Kidney capillary endothelial cell (primary cell): ENCODE data around the gene MT4.
A peak's percentile ranks its signal among the peaks of the same experiment; 100 is the strongest.

Source experiments
- DNase-seq: peaks from one replicate; pipeline ENCODE4 v3.0.0-alpha.2; 2018; ENCODE audit warnings: low spot score

The MT4 gene

DNA sequence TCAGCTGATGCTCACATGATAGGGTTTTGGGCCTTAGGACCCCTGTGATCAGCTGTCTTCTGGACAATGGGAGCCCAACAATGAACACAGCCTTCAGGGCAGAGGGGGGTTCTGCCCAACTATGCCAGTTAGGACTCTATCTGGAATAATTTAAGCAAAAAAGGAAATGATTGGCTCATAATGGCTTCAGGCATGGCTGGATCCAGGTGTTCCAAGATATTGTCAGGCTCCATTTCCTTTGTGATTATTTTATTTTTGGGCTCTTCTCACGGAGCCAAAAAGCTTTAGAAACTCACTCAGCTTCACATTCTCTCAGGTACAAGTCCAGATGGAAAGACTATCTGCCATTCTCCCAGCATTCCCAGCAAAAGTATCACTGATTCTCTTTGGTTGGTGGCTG is 40.6 kb downstream of the MT4 start:
- no peak for DNase-seq

DNA sequence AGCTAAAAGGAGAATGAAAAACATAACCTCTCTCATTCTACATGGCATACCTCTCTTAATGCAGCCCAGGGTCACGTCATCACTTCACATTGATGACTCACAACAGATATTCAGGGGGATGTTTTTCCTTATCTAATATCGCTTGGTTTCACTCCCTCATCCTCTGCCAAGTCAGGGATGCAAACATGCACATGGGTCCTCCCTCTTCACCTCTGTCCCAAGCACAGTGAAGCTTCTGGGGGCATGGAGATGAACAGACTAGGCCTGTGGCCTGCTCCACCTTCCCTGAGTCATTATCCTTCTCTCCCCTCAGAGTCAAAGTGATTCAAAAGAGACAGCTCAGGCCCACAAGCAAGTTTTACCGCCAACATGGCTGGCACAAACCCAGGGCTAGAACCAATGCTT is 41.2 kb downstream of the MT4 start:
- peak; percentile 58 for DNase-seq

DNA sequence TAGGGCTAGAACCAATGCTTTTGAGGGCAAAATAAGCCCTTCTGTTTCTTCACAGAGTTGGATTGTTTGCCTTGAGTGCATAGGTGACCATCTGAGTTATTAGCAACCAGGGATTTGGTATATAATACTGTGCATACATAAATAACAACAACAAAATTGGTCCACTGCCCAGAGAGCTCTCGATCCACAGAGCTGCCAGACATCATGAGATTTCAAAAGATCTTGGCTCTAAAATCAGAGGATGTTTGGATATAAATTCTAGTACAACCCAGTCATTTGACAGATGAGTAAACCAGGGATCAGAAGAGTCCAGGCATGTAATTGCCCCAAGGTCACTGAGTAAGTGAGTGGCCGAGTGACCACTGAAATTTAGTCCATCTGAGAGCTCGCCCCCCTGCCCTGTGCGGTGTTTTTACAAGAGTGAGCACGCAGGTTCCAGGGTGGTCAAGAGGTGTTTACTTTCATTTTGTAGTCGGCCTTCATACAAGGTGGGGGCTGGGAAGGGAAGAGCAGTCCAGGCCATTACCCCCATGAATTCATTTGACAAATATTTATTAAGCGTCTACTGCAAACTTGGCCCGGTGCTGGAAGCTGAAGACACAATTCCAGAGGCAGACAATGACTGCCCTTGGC is 41.7 kb downstream of the MT4 start:
- peak; percentile 66 for DNase-seq

DNA sequence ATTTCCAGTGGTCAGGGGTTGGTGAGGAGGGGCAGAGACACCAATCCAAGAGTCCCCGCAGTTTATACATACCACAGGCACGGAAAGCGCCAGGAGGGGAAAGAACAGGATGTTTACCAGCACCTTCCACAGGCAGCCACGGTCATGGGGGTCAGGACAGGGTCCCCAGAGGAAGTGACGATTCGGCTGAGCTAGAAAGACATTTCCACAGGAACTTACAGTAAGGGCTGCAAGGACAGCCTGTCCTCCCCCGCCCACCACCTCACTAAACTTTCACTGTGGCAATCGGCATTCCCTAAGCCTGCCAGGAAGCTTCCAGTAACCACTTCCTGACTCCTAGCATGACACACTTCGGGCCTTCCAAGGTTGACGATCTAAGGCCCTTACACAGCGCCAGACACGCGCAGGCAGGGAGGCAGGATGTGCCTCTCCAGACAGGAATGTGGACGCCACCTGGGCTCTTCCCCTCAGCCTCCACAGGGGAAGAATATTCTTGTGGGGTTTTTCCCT is 42.3 kb downstream of the MT4 start:
- peak; percentile 100 for DNase-seq

DNA sequence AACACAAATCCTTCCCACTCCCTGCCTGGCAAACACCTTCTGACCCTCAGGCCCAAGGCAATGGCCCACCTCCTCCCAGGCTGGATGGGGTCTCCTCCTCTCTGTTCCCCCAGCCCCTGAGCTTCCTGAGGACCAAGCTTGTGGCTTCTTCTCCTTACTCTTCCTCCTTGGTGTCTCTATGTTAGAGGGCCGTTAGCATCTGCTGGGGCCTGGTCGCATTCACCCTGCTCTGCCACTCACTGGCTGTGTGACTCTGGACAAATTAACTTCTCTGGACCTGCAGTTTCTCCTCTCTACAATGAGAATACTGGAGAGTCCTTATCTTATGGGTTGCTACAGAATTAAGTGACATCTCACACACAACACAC is 42.8 kb downstream of the MT4 start:
- DNase-seq = peak; percentile 44

DNA sequence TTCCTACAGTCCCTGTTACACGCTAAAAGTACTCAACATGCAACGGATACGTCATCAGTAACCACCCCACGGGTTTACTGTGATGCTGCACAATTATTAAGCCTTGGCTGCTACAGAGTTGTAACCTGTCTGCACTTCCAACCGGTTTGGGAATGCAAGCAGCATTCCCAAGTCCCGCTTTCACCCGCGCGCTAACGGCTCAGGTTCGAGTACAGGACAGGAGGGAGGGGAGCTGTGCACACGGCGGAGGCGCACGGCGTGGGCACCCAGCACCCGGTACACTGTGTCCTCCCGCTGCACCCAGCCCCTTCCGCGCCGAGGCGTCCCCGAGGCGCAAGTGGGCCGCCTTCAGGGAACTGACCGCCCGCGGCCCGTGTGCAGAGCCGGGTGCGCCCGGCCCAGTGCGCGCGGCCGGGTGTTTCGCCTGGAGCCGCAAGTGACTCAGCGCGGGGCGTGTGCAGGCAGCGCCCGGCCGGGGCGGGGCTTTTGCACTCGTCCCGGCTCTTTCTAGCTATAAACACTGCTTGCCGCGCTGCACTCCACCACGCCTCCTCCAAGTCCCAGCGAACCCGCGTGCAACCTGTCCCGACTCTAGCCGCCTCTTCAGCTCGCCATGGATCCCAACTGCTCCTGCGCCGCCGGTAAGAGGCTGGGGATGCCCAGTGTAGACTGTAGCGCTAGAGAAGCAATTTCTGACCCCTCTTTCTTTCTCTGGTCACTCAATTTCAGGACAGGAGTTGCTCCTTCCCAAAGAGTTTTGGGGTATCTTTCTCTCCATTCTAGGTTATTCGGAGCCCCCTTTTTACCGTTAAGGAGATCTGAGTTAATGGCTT is 43.4 kb downstream of the MT4 start, which contains the start of gene MT2A:
Gene MT2A (plus strand): TSS at position 542 of the 833 bp plus-strand sequence. CDS start 72 bp downstream, at position 614.
- peak; percentile 96 for DNase-seq

DNA sequence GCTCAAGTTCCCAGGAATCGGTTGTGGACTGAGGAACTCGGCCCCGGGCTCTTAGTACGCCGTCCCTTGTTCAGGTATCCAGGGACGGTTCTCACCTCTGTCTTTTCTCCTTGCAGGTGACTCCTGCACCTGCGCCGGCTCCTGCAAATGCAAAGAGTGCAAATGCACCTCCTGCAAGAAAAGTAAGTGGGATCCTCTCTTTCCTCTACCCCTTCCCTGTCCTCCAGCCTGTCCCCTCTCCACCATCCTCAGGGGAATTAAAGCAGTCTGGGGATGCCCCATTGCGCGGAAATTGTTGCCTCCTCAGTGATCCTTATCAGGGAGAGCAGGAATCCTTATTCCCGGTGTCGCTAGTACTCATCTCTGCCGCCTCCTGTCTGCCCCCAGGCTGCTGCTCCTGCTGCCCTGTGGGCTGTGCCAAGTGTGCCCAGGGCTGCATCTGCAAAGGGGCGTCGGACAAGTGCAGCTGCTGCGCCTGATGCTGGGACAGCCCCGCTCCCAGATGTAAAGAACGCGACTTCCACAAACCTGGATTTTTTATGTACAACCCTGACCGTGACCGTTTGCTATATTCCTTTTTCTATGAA is 44.1 kb downstream of the MT4 start:
- DNase-seq = no peak

DNA sequence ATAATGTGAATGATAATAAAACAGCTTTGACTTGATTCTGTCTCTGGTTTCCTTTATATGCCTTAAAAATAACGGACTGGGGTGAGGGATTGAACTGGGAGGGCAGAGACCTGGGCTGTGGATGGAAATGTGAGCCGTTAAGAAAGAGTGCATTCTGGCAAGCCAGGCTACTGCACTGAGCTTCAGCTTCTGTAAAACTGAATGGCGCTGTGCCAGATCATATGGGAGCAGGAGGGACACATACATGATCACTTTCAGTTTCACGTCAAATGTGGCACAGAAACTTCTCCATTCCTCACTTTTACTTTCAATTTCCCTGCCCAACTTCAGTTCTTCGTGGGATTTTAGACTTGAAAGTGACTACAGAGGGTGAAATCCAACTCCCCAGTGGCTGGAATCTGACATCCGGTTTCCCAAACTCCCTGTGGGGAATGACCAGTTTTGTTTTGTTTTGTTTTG is 44.6 kb downstream of the MT4 start:
- DNase-seq = no peak

DNA sequence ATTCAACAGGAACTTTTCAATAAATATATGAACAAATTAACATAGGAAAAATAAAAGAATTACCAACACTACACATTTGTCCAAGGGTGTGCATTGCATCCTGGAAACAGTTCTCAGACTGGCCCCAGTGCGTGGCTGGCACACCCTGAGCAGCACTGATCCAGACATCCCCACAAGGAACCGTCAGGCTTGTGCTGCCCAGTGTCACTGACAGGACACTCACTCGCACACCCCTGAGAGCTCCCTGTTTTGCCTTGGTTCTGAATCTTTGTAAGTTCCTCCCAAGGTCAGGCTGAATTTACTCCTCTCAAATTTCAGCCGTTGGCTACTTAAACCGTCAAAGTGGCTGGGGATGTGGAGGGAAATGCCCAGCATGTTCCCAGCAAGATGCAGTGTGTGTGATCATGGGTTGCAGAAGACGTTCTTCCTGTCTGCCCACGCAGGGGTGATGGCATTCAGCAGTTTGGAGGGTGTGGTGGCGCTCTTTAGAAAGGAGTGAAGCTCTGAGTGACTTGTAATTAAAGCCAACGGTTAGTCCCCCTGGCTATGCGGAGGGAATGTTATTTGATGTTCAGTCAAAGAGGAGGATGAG is 45.2 kb downstream of the MT4 start:
- peak; percentile 71 for DNase-seq

DNA sequence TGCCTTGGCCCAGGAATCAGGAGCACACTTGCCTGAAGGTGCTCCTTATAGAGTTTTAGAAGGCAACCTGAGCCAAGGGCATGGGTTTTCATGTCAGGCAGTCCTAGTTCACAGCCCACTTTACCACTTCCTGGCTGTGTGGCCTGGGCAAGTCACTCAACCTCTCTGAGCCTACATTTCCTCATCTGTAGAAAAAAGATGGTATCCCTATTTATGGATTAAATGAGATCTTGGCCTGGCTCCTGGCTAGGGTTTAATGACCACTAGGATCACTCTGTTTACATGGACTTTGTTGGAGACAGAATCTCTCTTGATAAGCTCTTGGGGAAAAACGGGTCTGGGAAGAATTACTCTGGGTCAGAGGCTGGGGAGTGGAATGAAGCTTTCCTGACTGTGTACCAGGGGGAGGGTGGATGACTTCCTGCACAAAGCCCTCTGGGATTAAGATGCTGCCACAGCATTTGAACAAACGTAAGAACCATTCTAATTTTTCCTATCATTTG is 45.8 kb downstream of the MT4 start:
- DNase-seq = no peak

DNA sequence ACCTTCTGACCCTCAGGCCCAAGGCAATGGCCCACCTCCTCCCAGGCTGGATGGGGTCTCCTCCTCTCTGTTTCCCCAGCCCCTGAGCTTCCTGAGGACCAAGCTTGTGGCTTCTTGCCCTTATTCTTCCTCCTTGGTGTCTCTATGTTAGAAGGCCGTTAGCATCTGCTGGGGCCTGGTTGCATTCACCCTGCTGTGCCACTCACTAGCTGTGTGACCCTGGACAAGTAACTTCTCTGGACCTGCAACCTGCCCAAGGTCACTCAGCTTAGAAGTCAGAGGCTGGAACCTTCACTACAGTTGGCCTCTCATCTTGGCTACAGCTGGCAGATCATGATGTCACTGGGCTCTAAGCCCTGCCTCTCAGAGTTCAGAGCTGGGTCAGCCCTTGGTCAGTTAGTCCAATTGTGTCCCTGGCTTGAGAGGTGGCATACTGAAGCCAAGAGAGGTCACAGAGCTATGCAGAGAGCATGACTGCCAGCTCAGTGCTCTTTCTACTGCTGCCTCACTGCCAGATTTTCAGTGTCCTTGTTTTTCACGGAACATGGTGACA is 46.5 kb downstream of the MT4 start:
- no peak for DNase-seq

DNA sequence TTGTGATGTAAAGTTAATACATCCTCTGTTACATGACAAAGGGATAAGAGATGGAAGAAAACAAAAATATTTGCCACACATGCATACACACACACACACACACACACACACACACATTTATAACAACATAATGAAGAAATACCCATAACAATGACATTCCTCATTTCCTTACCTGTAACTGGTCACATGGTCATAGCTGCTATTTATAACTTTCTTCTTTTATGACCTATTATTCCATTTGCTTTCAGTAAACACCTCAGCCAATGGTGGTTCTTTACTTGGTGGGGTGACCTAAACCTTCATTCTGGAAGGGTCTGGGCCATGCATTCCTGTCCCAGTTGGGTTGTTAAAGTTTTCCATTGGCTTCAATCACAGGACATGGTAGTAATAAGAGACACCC is 48.8 kb downstream of the MT4 start:
- no peak for DNase-seq

DNA sequence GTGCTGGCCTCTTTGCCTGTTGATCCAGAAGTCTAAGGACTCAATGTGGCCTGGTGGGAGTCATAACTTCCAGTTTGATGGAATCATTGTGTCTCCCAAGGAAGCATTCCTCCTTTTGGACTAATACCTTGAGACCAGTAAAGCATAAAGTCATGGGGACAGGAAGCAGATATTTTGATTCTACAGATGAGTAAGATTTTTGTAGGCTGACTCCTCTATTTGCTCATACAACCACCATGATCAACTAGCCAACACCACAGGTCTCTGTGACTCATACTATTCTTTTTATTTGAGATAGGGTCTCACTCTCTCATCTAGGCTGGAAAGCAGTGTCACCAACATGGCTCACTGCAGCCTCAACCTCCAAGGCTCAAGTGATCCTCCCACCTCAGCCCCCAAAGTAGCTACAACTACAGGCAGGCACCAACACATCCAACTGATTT is 49.7 kb downstream of the MT4 start:
- DNase-seq = peak; percentile 81

DNA sequence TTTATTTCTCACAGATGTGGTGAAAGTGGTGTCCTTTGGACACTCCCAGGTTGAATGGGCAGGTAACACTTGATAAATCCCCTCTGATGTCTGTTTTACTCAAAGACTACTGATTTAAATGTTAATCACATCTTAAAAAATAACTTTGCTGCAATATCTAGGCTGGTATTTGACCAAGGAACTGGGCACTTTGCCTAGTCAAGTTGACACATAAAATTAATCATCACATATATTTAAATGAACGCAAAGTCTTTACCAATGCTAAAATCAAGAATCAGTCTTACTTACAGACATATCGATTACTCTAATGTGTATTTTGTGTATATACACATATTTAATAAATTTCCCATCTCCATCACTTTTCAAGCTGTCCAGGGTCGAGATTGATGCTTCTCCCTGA is 50.5 kb downstream of the MT4 start:
- DNase-seq = no peak

DNA sequence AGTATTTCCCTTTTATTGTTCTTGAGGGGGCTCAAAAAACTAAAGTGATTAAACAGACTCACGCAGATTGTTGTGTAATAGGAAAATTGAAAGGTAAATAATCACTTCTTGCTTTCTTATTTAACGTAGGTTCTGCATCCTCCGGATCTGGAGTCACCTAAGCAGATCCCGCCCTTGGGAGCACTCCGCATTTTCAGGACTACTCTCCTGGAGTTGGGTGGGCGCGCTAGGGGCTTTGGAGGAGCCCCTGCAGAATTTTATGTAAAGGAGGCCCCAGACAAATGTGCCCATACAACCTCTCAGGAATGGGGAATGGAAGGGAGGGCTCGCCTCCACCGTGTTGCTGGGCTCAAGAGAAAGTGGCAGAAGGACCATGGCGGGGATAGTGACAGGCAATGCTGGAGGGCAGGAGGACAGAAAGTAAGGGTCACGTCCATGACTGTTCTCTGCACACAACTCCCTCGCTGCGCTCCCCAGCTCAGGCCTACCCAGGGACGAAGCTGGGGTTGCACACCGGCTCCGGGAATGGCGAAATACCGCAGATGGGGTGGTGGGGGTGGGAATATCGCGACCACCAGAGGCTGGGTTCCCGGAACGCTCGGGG is 51.8 kb downstream of the MT4 start:
- DNase-seq = no peak

DNA sequence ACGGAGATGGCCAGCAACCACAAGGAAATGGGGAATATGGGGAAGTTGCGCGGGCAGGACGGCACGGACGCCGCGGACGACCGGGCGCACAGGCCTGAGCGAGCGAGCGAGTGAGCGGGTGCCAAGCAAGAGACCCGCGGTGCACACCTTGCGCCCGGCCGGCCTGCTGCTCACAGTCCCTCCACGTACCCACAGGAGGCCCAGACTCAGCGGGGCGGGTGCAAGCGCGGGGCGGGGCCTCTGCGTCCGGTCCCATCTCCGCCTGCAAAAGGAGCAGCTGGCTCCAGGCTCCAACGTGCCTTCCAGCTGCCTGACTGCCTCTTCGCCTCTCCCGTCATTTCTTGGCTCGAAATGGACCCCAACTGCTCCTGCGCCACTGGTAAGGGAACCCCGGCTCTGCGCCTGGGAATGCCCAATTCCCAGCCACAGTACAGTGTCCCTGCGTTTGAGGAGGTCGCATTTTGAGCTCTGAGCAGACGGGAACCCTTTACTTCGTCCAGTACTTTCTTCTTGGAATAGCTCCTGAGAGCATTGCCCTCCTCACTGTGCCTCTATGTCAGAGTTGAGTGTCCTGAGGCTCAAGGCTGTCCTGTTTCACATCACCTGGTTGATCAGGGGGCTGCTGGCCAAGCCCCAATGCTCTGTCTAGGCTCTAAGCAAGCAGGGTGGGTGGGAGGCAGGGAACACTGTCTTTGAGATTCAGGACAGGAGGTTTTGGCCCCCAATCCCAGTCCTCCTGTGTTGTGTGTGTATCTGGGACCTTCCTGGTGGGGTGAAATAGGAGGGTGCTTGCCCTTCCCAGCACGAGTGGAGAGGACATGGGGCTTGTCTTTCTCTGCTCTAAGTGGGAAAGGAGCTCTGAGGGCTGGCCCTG is 52.6 kb downstream of the MT4 start:
- DNase-seq = no peak

DNA sequence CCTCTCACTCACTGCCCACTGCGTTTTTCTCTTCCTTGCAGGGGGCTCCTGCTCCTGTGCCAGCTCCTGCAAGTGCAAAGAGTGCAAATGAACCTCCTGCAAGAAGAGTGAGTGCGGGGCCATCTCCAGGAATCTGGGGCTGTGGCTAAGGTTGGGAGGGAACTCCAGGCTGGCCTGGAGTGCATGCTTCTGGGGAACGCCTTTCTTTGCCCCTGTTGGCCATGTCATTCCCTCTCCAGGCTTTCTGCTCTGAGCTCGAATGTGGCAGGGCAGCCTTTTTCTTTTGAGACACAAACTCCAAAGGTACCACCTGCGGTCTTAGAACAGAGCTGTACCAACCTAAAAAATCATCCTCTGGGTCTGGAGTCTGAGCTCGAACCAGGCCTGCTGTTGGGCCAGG is 53.3 kb downstream of the MT4 start:
- no peak for DNase-seq
